CD4-positive, alpha-beta T cell treated with Interleukin-1 beta for 1 hour (primary cell): Measurements from ENCODE around the gene GMNC.

Experiments used
- DNase-seq, 2 donors: peaks; one replicate each; pipeline ENCODE4 v3.0.0-alpha.2; 2020 to 2022

GMNC gene

DNA sequence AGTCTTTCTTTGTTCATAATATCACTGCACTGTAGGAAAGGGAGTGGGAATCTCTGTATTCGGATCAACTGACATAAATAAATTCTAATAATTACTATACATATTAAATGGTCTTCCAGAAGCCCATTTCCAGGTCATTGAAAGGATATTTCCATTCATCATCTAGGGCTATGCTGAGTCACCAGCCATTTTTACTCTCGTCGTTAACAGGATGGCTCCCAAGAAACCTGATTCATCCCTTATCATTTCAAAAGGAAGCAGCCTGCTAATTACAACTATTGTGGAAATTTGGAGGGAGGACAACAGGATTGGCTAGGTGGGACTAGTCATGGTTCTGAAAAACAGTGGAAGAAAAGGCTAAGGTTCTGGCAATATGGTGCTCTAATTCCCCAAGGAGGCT lies 13.6 kb downstream of the GMNC start:
- no peak for DNase-seq

DNA sequence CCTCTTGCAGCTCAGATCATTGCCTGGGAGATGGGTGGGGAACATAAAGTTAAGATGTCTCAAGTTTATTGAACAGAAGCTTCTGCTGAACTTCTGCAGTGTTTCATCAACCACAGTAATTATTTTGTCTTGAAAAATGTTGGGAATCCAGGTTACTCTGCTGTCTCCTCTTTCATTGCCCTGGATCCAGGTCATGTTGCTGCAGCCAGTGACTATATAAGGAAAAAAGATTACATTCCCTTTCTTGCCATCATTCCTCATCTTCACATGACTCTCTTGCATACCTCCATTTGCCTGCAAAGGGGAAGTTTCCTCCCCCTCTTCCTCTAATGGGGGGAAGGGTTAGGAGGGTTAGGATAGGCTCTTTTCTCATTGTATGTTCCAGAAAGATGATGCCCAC lies 15.1 kb downstream of the GMNC start:
- DNase-seq = no peak

DNA sequence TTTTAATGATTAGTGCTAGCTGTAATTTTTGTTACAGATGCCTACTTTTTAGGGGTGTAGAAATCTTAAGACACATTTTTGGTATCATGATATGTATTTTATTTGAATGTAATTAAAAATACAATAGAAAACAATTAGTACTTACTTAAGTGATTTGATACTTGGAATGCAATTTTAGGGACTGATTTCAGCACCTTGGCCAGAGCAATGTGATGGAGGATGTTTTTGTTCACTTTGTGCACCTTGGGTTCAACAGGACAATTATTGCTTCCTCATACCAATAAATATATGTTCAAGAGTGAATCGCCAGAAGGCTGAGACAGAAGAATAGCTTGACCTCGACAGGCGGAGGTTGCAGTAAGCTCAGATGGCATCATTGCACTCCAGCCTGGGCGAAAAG lies 22.3 kb downstream of the GMNC start:
- no peak for DNase-seq

DNA sequence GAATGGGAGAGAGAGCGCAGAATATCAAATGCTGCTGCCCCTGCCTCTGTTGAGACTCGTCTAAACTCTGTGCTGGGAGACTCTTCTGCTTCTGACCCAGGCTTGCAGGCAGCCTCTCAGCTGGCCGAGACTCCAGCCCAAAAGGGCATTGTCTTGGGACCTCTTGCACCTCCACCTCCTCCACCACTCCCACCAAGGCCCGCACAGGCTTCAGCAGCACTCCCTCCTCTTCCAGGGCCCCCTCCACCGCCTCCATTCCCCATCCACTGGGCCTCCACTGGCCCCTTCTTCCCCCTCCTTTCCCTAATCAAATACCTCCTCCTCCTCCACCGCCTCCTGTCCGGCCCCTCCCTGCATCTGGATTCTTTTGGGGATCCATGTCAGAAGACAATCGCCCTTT lies 31.3 kb downstream of the GMNC start:
- DNase-seq = no peak

DNA sequence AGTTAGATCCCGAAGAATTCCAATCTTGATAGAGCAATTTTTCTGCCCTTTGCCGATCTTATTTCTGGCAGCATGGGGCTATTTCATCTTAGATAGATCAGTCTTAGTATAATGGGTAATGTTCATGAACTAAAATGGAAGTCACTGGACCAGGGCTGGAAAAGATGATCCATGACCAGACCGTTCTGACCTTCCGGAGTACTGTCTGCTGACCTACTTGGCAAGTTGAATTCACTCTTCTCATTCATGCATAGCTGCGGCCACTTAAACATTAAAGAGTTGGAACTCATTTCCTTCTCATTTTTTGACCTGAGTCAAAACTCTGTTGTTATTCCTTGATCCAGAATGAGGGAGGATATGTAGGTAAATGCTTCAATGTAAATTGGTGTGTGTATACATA lies 32.5 kb downstream of the GMNC start:
- no peak for DNase-seq

DNA sequence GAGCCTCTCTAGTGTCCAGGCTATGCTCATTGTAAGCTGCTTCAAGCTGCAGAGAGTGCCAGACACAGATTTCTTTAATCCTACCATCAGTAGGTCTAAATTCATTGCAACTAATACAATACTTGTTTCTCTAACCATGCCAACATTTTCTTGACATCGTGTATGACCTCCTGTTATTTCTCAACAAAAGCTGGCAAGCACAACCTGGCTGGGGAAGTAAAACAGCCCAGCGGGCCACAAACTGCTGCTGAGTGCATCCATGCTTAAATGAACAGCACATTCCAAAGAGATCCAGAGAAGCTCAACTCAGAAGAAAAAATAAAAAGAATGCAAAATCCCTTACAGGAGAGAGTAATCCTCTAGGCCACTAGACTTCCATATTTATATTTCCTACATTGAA lies 36.5 kb downstream of the GMNC start:
- no peak for DNase-seq

DNA sequence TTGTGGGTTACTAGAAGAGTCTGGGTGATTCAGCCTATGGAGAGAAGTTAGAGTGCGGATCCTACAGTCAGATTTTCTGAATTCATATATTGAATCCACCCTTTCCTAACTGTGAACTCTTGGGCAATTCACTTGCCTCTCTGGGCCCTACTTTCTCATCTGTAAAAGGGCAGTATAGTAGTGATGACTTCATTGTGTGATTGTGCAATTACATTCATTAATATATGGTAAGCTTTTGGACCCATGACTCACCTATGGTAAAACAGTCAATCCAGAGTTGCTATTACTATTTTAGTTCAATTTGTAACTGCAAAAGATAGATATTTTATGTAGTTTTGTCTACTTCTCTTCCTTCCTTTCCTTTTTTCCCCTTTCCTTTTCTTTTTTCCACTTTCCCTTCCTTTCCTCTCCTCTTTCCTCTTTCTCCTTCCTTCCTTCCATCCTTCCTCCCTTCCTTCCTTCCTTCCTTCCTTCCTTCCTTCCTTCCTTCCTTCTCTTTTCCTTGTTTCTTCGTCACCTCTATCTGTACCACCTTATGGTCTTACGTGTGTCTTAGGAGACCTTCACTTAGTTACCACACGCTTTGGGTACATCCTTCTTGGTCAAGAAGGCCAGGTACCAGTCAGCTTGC lies 37.0 kb downstream of the GMNC start:
- no peak for DNase-seq

DNA sequence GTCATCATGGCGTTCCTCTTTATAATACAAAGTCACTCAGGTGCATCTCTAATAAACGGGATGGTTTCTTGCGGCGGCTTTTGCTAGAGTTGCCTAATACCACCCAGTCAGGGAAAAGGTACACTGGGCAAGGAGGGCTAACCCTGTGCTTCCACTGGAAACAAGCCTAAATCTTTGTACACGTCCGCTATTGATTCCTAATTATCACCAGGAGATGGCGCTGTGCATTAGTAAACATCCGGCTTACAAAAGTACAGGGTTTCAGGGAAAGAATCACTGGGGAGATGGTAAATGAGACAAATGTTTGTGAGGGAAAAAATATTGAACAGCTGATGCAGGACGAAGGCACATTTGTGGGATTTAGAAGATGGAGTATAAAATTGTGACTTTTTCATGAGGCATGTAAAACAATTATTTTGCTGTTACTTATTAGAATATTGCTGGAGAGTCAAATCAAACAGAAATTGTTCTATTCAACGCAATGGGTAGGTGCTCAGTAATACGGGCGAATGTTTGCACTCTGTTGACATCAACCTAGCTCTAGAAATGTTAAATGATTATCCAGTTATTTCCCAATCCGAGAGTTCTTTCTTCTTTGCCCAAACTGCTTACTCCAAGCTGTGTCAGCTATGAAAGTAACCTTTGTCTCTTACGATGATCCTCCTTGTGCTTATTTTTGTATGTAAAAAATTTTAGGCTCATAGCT lies 50.6 kb downstream of the GMNC start:
- no peak for DNase-seq

DNA sequence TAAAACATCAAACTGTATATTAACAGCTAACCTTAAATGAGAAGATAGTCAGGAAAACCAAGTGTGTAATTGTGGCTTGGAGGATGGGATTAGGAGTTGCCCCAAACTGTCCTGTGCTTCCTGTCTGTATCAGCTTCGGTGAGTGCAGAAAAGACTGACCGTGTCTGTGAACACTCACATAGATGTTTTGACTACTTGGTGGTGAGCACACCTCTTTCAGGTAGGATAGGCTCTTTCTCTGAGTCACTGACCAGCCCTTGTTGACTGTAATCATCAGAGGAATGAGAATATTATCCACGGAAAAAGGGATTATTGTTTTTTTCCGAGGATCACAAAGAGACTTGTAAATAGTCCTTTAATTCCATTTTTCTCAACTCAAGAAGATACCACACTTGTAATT lies 51.5 kb downstream of the GMNC start:
- no peak for DNase-seq

DNA sequence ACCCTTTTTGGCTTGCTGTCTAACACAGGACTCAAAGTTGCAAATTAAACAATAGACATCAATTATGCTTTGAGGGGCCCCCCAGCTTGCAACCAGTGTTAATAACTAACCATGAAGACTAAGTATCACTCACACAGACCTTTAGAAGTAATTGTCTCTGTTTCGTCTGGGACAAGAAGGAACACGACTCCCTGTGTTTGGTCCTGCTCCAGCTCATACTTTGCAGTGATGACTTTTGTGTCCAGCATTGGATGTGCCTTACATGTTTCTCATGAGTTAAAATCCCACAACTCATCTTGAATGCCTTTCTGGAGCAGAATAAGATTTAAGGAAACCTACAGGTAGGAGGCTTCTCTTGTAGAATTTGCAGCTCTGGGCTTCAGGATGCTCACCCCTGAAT lies 53.1 kb downstream of the GMNC start:
- DNase-seq = no peak

DNA sequence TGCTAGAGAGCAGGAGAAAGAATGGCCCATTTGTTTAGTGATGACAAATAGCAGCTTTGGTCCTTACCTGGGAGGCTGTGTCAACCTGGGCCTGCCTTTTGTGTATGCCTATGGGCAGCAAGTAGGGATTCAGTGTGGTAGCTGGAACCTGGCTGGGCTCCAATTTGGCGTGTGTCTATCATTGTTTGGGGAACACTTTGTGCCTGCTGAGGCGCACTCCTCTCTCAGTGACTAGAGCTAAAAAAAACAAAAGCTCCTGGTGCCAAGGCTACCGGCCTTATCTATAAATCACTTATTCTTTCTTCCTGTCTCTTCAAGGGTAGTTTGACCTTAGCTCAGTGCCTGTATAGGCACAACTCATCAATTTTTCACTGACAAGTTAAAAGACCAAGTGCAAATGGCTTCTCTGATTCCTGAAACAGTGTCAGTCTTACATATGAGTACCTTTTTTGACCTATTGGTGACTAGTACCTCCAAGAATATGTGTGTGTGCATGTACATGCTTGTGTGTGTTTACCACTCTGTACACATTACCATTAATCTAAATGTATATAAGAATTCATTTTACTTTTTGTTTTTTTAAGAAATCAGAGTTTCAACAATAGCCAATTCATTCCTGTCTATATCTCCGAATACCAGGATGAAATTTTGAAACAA lies 54.6 kb downstream of the GMNC start:
- no peak for DNase-seq
